ENCODE measurements around the gene CUEDC1. TPM values are rescaled to one million over a fixed set of nuclear protein-coding genes. Genes with fewer than 3 reads are reported as not detected.
A peak's percentile ranks its signal among the peaks of the same experiment; 100 is the strongest.

Gene CUEDC1
- total RNA-seq, 6 experiments from 2014 or later, result 34.0 to 41.0 (median 34.9) TPM

DNA sequence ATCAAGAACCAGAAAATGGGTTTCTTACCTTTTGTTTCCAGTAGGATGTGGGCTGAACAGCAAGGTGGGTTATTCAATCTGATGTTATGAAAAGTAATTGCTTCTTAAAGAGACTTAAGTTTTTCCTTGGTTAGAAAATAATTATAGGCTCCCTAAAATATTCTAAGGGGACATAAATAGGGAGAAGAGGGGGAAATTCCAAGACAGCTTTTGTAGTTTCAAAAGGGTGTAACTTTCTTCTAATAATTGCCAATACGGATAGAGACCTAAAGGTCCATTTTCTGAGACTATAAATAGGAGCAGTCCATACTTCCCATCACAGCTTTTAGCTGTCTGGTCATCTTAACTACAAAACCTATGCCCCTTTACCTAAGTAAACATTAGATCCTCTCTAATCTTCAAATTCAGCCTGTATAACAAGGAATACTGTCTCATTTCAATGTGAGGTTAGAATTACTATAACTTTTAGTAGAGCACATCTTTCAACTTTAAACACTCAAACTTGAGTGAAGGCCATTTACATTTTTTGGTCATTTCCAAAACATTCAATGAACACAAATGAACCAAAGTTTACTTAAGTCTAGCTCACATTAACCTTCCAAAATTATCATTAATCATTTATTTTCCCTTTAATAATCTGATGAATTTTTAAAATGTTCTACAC is 46.4 kb upstream of the CUEDC1 start:
- peaks cover 73% of the 10 kb centered on the region for H3K36me3 Mint-ChIP-seq (ENCODE audit: low read depth)
- peak overlapping the region; percentile 62; the same call in 1 of the 2 replicates for H3K27ac Mint-ChIP-seq
- TF ChIP-seq, protein P1, sequence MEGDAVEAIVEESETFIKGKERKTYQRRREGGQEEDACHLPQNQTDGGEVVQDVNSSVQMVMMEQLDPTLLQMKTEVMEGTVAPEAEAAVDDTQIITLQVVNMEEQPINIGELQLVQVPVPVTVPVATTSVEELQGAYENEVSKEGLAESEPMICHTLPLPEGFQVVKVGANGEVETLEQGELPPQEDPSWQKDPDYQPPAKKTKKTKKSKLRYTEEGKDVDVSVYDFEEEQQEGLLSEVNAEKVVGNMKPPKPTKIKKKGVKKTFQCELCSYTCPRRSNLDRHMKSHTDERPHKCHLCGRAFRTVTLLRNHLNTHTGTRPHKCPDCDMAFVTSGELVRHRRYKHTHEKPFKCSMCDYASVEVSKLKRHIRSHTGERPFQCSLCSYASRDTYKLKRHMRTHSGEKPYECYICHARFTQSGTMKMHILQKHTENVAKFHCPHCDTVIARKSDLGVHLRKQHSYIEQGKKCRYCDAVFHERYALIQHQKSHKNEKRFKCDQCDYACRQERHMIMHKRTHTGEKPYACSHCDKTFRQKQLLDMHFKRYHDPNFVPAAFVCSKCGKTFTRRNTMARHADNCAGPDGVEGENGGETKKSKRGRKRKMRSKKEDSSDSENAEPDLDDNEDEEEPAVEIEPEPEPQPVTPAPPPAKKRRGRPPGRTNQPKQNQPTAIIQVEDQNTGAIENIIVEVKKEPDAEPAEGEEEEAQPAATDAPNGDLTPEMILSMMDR (IDR thresholded peaks at IDR 0.05), result no peak
- H3K9me3 Mint-ChIP-seq, result no peaks in the 10 kb centered on the region
- H3K27me3 Mint-ChIP-seq (ENCODE audit: insufficient read depth), result peaks cover 3% of the 10 kb centered on the region; the same call in 1 of the 2 replicates
- DNase-seq, result no peak
- no peak overlapping the region for H3K4me3 Mint-ChIP-seq
- H3K4me1 Mint-ChIP-seq (ENCODE audit: low read depth), result peaks cover 65% of the 10 kb centered on the region

GRCh38 chr17:57999496-58000017 is 44.3 kb upstream of the CUEDC1 start:
- H3K4me3 Mint-ChIP-seq, result no peak overlapping the region
- peaks cover 62% of the 10 kb centered on the region for H3K36me3 Mint-ChIP-seq (ENCODE audit: low read depth)
- peaks cover under 1% of the 10 kb centered on the region for H3K27me3 Mint-ChIP-seq (ENCODE audit: insufficient read depth)
- peak; percentile 76 for DNase-seq
- H3K4me1 Mint-ChIP-seq (ENCODE audit: low read depth), result peaks cover 65% of the 10 kb centered on the region
- peak overlapping the region; percentile 73 for H3K27ac Mint-ChIP-seq
- H3K9me3 Mint-ChIP-seq, result no peaks in the 10 kb centered on the region
- TF ChIP-seq, protein P1 (IDR thresholded peaks at IDR 0.05), result peak; percentile 97

DNA sequence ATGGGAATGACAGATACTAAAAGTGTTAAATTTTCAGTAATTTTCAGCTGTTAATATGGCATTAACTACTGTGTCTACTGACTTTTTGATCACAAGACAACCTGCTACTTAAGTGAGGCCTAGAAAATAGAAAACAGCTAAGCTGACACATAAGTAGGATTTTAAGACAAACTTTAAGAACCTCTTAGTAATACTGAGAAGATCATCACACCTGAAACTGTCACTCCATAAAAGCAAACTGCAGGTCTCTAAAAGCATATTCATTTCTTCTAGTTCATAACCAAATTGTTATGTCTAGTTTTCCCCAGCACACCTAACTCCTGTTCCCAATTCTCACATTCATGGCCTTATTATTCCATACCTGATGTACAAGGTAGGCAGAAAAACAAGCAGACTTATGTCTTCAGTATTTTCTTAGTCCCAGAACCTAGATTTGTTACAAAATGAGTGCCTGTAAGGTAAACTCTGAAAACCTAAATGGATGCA is 43.8 kb upstream of the CUEDC1 start:
- H3K27me3 Mint-ChIP-seq (ENCODE audit: insufficient read depth), result peaks cover 3% of the 10 kb centered on the region
- DNase-seq, result no peak
- H3K4me1 Mint-ChIP-seq (ENCODE audit: low read depth), result peaks cover 65% of the 10 kb centered on the region
- TF ChIP-seq, protein P1 (IDR thresholded peaks at IDR 0.05), result no peak
- no peaks in the 10 kb centered on the region for H3K9me3 Mint-ChIP-seq
- peak overlapping the region; percentile 73 for H3K27ac Mint-ChIP-seq
- H3K36me3 Mint-ChIP-seq (ENCODE audit: low read depth), result peaks cover 62% of the 10 kb centered on the region
- no peak overlapping the region for H3K4me3 Mint-ChIP-seq

DNA sequence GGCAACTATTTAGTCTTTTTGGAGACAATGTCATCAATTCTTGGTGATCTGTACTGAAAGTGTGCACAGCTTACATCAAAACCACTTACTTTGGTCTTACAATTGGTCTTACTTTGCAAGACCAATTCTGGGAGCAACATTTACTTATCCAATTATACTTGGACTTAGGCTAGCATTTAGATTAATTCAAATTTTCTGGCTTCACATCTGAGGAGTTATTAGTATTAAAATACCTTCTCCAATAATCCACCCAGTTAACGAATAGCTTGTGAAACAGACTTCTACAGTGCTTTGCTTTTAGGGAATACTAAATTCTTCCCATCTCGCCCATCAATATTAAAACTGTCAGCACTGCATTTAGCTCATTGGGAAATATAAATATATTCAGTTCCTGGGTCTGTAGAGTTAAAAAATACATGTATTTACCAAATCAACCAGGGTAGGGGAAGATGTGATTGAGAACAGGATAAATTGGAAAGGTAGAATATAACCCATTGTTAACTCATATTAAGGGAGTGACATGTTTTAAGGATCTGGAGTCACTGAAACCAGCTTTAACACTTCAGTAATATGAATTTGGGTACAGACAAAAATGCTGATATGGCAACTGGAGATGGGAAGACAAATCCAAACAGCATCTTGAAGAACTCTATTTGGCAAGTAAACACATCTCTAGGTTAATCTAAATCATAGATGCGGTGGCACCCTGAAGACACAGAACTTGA is 42.0 kb upstream of the CUEDC1 start:
- Mint-ChIP-seq H3K4me1 (ENCODE audit: low read depth) (peaks cover 62% of the 10 kb centered on the region), H3K36me3 (ENCODE audit: low read depth) (peaks cover 44% of the 10 kb centered on the region), H3K9me3 (no peaks in the 10 kb centered on the region), H3K27me3 (ENCODE audit: insufficient read depth) (peaks cover 3% of the 10 kb centered on the region), H3K4me3 (no peak overlapping the region), H3K27ac (peak overlapping the region; percentile 25)
- no peak for DNase-seq
- TF ChIP-seq, protein P1 (IDR thresholded peaks at IDR 0.05), result no peak

DNA sequence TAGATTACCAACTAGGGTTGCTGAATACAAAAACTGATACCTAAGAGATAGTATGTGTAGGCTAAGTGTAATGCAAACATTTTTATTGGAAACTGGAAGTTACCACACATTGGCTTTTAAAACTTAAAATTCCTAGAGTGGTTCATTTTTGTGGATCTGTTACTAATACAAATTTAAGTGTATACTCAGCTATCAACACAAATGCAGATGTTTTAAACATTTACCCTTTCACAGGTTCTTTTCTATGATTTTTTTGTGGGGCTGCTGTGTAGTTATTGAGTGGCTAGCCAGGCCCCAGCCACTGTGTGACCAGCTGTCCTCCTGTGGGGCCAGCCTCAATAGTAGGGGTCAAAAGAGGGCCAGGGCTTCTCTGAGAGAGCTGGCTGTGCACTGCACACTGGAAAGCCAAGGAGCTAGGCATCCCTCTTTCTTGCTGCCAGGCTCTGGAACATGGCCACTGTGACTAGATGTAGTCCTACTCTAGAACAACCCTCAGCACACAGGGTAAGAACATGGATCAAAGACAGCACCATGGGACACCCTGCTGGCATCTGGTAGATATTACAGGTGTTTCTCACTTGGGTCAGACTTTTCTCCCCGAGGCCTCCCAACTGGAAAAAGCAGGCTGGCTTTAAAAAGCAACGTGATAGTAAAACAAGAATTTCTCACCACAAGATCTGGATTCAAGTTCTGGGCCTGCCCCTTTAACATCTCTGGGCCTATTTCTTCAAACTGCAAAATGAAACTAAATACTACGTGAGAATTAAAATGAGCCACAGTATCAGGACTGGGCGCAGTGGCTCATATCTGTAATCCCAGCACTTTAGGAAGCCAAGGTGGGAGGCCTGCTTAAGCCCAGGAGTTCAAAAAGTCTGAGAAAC is 40.1 kb upstream of the CUEDC1 start:
- Mint-ChIP-seq H3K9me3 (no peaks in the 10 kb centered on the region), H3K36me3 (ENCODE audit: low read depth) (peaks cover 37% of the 10 kb centered on the region), H3K4me1 (ENCODE audit: low read depth) (peaks cover 64% of the 10 kb centered on the region), H3K27me3 (ENCODE audit: insufficient read depth) (peaks cover 3% of the 10 kb centered on the region), H3K4me3 (0 out of 2 replicates have a peak overlapping the region, but pooled peaks have one; percentile 38), H3K27ac (peak overlapping the region; percentile 71)
- TF ChIP-seq, protein P1 (IDR thresholded peaks at IDR 0.05), result peak; percentile 88
- peak; percentile 77 for DNase-seq
